SIG-M5 treated with dmso at 0.1 percent for 504 hours (cell line): ENCODE data around the gene FAM209B.
"Not testable (repeated sequence)": the region's sequence is repeated elsewhere in the genome, so short reads cannot be mapped to it uniquely, and the experiment has no call there.

Source experiments
- DNase-seq: peaks from one replicate; lab custom pipeline; 2025; ENCODE audit not compliant: unreplicated experiment; lab: John Stamatoyannopoulos, UW

Gene FAM209B

DNA sequence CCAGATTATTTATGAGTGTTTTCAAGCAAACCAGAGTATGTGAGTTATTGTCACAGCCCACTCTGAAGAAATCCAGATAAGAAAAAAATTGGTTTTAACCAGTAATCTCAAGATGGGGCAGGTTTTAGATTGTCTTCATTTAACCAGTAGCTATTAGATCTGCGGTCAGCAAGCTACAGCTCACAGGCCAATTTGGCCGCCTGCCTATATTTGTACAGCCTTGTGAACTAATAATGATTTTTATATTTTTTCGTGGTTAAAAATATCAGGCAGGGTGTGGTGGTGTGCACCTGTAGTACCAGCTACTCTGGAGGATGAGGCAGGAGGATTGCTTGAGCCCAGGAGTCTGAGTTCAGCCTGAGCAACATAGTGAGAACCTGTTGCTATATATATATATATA is 5.0 kb downstream of the FAM209B start:
- no peak for DNase-seq

DNA sequence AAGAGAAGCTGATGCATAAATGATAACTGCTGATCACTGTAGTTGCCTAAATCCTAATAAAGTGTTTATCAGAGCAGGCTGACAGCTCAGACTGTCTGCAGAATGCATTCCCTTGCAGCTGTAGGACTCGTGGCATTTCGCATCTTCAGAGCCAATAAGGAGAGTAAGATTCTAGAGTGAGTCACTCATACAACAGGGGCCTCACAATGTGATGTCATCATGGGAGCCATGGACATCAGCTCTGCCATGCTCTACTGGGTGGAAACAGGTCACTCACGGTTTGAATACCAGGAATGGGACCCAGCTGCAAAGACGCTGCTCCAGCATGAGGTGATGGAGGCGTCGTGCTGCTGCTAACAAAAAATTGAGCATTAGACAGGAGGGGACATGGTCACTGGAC is 7.4 kb downstream of the FAM209B start:
- DNase-seq = no peak

DNA sequence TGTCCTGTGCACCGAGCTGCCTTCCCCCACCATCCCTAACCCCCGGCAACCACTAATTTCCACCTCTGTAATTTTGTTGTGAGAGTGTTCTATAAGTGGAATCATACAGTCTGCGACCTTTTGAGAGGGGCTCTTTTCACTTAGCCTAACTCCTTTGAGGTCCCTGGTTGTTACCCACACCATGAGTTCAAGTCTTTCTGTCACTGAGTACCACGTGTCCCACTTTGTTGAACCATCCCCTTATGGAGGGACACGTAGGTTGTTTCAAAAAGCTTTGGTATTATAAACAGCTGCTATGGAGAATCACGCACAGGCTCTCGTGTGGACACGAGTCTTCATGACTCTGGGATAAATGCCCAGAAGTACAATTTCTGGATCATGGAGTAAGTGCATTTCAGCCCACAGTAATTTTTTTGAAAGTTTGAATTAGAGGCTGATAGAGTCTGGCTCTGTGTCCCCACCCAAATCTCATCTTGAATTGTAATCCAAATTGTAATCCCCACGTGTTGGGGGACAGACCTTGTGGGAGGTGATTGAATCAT is 9.5 kb downstream of the FAM209B start:
- no peak for DNase-seq

DNA sequence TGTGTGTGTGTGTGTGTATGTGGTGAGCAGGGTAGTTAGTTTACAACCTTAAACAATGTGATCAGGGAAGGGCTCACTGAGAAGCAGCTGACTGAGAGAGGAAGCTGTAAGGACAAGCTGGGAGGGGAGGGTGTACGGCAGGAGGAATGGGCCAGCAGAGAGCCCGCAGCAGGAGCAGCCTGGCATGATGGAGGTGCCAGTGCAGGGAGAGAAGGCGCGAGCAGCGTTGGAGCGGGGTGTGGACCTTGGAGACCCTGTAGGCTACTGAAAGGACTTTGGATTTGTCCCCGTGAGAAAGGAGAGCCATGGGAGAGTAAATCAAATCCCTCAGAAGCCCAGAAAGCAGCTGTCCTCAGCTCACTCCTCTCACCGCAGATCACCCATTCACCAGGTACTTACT is 18.5 kb downstream of the FAM209B start:
- DNase-seq = no peak

DNA sequence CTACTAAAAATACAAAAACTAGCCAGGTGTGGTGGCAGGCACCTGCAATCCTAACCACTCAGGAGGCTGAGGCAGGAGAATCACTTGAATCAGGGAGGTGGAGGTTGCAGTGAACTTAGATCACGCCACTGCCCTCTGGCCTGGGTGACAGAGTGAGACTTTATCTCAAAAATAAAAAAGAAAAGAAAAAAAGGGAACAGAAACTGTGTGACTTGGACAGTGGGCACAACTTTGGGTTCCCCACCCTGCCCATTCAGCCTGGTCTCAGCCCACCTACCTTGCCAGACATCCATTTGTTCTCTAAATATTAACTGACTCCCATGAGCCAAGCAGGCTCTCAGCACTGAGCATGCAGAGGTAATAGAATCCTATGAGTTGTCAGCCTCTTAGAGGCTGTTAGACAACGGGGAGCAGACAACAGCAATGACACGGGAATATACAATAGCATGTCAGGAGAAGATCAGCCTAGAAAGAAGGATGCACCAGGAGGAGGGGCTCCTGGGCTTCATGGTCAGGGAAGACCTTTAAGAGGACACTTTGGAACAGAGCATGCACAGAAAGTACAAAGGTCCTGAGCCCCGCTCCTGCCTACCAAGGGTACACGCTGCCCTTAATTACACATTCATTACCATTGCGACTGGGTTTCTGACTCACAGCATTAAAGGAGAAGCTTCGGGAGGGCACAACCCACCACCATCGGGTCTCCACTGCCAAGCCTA is 20.0 kb downstream of the FAM209B start:
- DNase-seq = no peak

DNA sequence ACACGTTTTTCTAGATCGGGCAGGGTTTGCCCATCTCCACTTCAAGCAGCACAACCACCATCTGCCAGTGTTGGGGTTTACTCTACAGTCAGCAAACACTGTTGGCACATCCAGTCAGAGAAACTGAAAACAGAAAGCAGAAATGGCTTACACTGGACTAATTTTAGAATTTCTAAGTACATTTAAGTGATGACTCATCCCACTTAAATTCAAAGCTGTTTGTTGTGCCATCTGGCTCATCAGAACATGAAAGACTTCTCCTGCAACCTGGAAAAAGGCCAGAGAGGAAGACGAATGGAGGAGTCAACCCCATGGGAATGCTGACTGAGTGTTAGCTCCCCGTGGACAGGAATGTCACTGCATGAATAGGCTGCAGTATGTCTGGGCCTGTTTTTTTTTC is 21.8 kb downstream of the FAM209B start:
- DNase-seq = peak; percentile 98

DNA sequence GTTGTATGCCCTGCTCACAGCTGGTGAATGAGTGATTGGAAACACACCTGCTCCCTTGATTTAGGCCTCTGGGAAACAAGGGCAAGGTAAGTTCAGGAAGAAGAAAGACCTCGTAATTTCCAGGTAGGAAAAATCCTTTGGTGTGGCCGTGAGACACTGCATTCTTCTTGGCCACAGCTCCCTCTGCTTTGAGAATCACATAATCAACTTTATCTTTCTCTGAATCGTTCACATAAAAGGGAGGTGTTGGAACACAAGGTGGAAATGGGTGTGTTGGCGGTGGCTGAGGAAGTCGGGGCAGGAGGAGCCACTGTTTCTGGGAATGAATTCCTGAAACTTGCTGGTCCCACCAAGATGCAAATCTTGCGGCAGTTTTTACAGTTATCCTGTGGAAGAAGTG is 25.9 kb downstream of the FAM209B start:
- DNase-seq = no peak

DNA sequence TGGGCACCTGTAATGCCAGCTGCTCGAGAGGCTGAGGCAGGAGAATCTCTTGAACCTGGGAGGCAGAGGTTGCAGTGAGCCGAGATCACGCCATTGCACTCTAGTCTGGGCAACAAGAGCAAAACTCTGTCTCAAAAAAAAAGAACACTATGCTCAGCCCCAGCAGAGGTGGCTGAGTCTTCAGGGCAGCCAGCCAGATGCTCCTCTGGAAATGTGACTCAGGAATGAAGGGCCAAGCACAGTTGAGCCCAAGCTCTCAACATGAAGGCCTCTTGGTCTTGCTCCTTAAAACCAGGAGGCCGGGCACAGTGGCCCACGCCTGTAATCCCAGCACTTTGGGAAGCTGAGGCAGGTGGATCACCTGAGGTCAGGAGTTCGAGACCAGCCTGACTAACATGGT is 31.5 kb downstream of the FAM209B start:
- DNase-seq = not testable (repeated sequence)

DNA sequence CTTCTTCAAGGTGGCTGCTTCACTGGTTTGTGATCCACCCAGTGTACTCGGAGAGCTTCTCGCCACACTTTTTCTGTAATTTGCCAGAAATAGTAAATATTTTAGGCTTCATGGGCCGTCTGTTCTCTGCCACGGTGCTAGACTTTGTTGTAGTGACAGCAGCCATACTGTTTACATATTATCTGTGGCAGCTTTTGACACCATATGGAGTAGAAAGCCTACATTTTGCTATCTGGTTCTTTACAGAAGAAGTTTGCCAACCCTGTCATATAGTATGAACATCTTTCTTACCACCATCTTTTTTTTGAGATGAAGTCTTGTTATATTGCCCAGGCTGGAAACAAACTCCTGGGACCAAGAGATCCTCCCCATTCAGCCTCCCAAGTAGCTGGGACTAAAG is 32.5 kb downstream of the FAM209B start:
- no peak for DNase-seq

DNA sequence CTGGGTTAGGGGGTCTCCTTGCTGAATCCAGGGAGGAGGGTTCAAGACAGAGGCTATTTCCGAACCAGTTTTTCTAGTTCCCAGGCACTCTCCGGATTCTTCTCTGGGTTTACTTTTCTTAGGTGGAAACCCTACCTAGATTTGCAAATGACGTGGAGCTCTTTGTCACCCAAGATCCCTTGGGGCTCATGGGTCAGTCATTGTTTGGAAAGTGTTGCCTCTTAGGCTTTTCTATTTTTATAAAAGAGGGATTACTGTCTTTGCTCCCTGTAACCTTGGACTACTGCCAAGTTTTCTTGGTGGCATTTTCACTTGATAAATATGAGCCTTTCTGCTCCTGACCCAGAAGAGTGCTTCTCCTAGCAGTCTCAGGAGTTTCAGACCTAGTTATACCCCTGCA is 33.6 kb downstream of the FAM209B start:
- DNase-seq = peak; percentile 87

DNA sequence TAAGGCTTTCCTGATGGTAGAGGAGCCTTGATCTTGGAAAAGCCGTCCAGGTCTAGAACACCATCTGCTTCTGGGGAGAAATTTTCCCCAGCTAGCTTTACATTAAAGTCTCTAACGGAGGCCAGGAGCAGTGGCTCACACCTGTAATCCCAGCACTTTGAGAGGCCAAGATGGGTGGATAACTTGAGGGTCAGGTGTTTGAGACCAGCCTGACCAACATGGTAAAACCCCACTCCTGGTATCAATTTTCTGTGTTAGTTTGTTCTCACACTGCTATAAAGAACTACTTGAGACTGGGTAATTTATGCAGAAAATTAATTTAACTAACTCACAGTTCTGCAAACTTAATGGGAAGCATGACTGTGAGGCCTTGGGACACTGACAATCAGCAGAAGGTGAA is 37.8 kb downstream of the FAM209B start:
- DNase-seq = no peak

DNA sequence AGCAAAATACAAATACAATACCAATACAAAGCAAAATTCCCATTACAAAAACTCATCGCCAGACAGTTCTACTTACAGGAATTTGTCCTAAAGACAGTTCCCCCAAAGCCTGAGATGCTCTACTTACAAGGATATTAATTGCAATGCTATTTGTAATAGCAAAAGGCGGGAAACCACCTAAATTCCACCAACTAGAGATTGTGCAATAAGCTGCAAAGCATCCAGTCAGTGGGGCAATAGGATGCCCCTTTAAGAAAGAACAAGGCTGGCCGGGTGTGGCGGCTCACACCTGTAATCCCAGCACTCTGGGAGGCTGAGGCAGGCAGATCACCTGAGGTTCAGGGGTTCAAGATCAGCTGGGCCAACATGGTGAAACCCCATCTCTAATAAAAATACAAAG is 39.1 kb downstream of the FAM209B start:
- peak; percentile 13 for DNase-seq

DNA sequence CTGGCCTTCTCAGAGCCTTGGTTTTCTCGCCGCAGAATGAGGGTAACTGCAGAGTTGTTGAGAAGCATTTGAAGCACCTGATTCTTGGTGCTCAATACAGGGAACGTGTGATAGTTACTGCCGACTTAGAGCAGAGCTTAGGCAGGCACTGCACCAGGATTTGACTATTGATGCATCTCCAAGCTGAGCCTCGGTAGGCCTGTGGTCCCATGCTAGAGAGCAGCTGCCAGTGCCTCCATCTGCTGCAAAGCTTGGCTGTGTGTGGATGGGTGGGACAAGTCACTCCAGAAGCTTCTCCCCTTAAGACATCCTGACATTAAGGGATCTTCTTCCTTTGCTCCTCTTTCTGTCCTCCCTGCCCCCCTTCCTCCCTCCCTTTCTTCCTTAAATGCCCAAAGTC is 40.9 kb downstream of the FAM209B start:
- DNase-seq = no peak

DNA sequence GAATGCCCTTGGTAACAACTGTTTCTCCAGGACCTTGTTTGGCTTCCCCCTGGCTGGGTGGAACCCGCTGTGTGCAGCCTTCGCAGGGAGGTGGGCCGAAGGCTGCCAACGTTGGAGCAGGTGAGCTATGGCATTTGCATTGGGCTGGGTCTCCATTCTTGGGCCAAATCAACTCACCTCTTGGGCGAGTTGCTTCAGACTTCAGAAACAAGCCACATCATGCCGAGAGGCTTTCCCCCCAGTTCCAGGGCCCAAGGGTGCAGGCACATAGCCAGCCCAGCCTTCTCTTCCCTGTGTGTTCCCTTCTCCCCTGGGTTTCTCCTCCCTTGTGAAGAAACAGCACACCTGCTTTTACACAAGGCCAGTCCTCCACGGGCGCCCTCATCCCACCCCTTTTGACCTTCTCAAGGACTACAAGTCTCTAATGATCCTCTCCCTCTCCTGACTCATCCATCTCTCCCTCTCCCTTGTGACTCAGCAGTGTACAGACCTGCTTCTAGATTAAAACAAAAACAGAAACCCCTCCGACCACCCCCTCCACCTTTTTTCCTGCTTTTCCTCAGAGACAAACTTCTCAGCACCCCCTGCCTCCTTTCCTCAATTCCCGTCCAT is 41.6 kb downstream of the FAM209B start:
- no peak for DNase-seq

DNA sequence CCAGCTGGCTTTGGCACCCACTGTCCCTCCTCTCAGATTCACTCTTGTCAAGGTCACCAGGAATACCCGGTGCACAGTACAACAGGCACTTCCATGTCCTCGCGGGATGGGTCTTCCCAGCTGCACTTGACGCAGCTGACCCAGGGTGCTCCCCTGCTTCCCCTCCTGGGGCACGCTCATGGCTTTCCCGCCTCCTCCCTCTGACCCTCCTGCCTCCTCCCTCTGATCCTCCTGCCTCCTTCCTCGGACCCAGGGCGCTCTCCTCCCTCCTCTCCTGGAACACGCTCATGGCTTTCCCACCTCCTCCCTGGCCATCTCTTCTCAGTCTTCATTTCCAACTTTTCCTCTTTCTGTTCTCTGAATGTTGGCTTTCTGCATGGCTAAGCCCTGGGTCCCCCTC is 42.1 kb downstream of the FAM209B start:
- DNase-seq = no peak

DNA sequence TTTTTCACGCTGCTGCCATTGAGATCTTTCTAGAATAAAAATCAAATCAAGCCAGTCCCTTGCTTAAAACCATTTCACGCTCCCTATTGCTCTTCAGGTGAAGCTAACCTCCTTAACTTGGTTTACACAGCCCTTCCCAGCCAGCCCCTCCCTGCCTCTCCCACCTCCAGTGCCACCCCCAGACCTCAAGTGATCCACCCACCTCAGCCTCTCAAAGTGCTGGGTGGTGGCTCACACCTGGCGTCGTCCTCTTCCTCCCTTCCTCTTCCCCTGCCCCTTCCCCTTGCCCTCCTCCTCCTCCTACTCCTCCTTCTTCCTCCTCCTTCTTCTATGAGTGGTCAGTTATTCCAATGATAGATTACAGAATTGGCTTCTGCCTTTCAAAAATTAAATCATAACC is 42.9 kb downstream of the FAM209B start:
- no peak for DNase-seq

DNA sequence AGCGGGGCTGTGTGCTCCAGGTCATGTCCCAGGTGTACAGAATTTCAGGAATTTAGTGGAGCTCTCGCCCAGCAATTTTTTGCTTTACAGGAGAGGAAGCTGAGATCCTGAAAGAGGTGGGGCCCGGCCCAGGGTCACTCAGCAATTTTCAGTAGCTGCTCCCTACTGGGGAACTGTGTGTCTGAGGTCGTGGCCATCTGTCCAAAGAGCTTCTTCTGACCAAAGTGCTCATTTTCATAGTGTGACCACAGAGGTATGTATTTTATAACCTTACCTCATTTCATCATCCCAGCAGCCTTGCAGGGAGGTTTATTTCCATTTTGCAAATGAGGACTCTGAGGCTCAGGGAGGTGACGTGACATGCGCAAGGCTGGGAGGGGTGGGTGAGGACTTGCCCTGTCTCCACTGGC is 46.3 kb downstream of the FAM209B start:
- no peak for DNase-seq

DNA sequence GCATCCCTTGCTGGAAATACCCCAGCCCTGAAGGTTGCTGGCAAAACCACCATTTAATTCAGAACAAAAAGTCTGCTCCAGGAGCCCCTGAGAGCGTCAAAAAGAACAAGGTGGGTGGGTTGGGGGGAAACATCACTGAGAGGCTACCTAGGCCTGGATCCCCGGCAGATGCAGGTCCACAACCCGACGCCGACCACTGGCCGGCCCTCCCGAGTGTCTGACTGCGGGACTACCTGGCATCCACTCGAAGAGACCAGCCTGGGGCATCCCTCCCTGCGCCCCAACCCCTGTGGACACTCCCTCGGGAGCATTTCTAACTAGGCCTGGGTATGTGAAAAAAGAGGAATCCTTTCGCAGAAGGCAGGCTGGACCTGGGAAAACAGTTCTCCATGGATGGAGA is 47.2 kb downstream of the FAM209B start:
- no peak for DNase-seq

DNA sequence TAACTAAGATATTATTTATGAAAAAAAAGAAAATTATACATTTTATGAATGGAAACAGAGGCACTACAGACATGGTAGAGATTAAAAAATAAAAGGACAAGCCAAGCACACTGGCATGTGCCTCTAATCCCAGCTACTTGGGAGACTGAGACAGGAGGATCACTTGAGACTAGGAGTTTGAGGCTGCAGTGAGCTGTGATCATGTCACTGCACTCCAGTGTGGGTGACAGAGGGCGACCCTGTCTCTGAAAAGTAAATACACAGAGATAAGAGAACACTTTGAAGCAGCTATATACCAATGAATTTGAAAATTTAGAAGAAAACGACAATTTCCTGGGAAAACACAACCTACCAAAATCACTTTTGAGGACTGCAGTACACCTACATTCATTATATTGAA is 48.7 kb downstream of the FAM209B start:
- no peak for DNase-seq

DNA sequence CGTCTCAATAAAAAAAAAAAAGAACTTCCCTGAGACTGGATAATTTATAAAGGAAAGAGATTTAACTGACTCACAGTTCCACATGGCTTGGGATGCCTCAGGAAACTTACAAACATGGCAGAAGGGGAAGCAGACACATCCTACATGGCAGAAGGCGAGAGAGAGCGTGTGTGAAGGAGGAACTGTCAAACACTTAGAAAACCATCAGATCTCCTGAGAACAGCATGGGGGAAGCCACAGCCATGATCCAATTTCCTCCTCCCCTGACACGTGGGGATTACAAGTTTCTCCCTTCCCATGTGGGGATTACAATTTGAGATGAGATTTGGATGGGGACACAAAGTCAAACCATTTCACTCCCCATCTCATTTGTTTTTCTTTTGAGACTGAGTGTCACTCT is 49.5 kb downstream of the FAM209B start:
- peak; percentile 45 for DNase-seq

DNA sequence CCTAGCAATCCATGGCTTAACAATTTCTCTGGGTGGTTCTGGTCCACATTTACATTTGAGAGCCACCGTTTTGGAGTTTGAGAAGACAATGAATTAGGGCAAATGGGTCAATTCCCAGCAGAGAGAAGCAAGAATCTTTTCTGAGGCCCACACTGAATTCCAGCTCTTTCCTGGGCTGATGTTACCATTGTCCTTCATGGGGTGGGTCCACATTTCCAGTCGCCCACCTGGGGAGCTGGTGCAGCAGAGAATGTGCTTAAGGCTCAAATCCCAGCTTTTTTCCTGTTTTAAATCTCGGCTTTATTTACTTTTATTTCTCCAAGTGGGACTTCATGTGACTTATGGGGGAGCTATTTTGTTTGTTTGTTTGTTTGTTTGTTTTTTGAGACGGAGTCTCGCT is 51.9 kb downstream of the FAM209B start:
- DNase-seq = no peak
